GM19240 (cell line): Measurements from ENCODE around the gene EYA2.

ENCODE experiments used
- DNase-seq: peaks from one replicate; pipeline ENCODE4 v3.0.0; 2011; ENCODE audit warnings: low spot score; ENCODE audit not compliant: insufficient read length

Gene EYA2

DNA sequence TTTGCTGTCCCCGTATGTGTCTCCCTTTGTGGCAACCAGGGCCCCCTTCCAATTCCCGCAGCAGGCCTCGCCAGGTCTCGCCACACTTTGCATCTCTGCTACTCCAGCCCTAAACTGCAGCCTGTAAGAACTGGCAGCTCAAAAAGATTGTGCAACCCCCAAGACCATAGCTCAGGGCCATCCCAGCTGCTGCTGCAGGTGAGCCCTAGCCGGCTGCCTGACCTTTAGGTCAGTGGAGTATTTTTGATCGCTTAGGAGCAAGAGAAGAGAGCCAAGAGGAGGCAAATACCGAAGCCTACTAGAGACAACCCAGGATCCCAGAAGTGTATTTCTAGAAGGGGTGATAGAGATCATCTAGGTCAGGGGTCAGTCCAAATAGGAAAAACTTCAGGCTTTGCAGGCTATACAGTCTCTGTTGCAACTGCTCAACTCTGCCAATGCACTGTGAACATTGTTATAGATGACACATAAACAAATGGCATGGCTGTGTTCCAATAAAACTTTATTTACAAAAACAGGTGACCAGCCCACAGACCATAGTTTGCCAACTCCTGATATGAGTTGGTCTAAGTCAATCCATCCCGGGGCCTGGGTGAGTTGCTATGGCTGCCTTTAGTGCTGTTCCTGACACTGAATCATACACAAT is 138.4 kb downstream of the EYA2 start:
- no peak for DNase-seq

DNA sequence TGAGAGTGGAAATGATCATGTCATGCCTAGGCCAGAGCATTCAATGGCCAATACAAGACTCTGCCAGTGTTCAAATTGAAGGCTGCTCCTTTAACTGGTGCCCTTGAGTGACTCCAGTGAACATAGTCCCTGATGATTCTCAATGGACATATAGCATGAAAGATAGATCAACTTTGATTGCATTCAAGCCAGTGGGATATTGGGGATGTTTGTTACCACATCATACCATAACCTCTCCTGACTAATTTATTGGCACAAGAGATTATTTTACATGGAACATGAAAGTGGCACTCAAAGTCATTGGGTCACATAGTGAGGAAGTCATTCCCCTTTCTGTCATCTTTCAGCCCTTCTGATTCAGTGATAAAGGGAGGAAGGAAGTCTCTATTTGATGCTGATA is 139.0 kb downstream of the EYA2 start:
- no peak for DNase-seq

DNA sequence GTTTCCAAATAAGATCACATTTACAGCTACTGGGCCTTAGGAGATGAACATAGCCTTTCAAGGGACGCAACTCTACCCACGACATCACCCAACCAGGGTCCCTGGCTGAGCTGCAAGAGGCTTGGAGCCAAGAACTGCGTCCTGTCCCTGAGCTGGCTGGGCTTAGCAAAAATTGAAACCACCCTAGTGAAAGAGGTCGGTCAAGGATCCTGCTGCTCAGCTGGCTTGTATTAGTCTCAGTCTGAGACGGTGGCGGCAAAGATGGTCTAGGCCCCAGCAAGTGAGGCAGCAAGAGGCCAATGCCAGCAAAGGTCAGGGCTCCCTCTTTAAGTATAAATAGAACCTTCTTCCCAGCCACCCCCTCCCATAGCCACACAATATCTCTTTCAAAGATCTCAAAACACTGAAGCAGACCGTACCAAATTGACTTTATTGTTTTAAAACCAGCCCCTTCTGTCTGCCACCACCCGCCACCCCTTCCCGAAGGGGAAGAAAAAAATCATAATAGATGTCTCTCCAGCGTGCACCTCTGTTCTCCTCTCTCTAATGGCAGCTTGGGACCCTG is 140.5 kb downstream of the EYA2 start:
- no peak for DNase-seq

DNA sequence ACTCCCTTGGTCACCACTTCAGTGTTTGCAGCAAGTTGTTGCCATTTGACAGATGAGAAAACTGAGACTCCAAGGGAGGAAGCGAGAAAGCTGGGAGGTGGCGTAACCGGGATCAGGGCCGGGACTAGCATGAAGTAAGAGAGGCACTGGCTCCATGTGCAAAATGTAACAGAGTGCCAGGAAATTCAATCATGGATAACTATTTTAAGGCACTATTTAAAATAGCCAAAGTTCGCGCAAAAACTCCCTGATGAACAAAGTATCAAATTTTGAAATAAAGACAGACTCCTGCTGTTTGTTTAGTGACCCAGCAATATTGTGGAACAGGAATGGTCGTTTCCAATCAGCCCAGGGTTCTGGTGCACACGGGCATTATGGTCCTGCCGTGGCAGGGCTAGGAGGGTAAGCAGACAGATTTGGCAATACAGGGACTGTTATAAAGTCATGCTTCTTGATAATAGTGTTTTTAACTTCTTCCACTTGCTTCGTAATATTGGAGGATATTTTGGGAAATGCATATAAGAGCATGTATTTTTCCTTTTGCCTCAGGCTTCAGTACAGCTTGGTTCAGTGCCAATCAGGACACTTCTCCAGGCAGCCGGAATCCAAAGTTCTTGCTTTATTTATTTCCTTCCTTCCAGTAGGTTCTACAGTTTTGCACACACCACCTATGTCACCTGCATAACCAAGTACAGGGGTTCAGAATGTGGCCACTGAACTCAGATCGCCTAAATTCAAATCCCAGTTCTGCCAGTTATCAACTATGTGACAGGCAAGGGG is 141.6 kb downstream of the EYA2 start:
- DNase-seq = no peak

DNA sequence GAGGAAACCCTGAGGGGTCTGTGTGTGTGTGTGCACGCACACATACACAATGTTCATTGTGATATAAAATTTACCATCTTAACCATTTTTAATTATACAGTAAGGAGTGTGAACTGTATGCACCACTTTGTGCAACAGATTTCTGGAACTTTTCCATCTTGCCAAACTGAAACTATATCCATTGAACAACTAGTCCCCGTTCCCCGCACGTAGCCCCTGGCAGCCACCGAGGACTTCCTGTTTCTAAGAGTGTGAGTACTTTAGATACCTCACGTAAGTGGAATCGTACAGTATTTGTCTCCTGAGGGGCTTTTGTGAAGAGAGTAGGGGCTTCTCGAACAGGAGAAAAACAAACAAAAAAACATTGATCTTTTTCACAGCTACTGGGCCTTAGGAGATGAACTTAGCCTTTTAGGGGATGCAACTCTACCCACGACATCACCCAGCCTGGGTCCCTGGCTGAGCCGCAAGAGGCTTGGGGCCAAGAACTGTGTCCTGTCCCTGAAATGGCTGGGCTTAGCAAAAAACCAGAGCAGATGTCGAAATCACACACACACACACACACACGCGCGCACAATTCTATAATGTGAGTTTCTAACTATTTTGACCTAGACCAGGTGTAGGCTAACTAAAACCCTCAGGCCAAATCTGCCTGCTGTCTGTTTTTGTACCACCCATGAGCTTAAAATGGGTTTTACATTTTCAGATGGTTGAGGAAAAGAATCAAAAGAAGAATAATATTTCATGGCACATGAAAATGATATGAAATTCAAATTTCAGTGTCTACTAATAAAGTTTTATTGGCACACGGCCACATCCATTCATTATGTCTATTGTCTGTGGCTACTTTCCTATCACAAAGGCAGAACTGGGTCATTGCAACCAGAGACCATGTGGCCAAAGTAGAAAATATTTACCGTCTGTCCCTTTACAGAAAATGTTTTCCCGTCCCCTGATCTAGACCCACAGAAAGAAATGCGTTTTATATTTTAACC is 144.2 kb downstream of the EYA2 start:
- no peak for DNase-seq

DNA sequence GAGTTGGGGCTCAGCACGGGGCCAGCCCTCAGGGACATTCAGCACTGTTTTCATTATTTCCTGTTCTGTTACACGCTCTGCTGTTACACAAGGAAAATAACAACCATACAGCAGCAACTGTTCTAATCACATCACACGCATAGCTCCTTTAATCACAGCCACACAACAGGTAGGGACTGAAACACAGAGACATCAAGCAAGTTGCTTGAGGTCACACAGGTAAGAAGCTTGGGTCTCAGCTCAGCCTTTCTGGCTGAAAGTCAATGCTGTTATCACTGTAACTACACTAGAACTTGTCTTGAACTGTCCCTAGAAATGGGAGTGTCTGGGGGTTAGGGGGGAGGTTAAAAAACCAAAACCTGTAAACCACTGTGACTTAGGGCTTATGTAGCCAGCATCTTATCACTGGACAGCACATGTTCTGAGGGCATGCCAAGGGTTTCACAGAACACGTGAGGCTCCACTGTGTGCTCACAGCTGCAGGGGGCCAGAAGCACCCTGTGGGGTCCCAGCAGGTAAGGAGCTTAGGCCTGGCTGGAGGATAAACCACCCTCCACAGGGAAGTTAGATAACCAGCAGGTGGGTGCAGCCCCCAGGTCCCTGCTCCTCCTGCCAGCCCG is 146.0 kb downstream of the EYA2 start:
- DNase-seq = no peak

DNA sequence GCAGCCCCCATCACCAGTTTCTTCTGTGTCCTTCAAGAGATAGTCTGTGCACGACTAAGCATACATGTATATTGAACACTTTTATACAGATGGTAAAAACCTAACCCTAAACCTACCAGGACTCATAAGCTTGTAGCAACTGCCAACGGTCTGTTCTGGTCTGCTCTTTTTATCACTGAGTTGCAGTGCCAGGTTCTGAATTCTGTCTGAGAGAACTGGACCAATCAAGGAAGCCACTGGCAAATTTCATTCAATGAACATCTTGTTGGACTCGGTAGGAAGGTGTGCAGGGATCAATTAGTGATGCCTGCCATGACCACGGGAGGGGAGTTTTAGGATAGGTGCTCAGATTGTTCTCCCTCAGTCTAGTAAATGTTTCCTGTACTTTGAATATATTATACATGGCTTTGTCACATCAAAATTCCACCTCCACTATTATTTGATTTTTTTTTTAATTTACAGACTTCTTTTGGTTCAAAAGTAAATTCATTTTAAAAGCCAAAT is 146.8 kb downstream of the EYA2 start:
- DNase-seq = no peak

DNA sequence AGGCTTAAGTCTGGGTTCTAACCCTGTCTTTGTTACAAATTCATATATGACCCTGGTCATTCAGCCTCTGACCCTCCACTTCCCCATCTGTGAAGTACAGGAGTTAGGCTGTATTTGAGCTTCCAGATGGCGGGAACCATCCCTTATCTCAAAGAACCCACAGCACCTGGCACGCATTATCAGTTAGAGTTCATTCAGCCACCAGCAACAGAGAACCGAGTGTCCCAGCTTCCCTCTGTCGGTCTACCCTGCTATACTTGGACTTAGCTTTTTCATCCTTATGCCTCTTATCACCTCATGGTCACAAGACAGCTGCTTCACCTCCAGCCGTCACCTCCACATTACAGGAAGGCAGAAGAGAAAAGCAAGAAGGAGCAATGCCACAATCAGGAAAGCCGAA is 147.8 kb downstream of the EYA2 start:
- no peak for DNase-seq

DNA sequence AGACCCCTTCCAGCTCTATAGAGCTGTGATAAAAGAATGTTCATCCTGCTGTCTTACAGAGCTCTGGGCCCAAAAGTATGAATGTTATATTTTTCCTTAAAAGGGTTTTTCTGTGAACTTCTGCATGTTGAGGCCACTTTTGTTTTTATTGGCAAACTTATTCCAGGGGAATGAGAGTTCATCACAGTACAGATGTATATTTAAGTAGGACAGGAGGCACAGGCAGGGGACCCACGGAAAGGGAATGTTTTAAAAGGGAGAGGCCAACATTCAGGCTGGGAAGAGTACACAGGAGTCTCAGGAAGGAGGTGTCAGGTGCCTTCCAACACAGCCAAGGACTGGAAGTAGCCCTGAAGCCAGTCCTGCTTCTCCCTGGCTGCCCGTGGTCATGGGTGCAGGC is 148.4 kb downstream of the EYA2 start:
- DNase-seq = no peak

DNA sequence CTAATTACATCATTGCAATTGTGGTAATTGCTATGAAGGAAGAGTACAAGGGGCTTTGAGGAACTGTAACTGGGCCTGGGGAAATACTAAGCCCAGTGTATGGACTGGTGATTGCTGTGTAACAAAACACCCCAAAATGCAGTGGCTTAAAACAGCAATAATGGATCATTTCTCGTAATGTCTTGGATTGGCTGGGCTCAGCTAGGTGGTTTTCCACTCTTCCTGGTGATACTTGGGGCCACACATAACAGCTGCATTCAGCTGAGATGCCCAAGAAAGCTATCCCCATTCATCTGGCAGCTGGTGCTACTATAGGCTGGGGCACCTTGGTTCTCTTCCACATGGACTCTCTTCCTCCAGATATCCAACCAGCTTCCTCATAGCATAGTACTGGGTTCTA is 150.3 kb downstream of the EYA2 start:
- no peak for DNase-seq

DNA sequence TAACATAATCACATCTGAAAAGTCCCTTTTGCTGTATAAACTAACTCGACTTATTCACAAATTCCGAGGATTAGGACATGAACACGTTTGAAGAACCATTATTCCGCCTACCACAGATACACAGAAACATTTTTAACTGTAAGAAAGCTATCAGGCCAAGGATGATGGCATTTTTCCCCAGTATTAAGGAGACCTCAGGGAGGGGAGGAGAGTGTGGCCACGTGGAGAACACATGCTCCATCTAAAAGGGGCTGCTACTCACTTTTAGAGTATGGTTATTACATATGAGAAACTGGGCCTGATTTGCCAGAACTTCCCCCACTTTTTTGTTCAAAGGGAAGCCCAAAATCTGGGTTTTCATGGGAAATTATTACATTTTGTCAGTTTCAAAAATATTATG is 153.4 kb downstream of the EYA2 start:
- DNase-seq = no peak

DNA sequence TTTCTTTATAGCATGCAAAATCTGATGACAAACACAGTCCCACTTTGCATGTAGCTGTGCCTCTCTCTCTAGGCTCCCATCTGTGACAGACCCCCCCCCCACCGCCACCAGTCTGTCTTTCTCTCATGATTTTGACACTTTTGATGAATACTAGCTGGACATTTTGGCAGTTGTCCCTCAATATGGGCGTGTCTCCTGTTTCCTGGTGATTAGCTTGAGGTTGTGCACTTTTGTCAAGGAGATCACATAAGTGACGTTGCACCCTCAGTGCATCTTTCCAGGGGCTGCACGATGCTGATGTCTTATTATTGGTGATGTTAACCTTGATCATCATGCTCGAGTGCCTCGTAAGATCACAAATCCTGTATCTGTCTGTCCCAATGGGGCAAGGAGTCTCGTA is 155.1 kb downstream of the EYA2 start:
- DNase-seq = no peak

DNA sequence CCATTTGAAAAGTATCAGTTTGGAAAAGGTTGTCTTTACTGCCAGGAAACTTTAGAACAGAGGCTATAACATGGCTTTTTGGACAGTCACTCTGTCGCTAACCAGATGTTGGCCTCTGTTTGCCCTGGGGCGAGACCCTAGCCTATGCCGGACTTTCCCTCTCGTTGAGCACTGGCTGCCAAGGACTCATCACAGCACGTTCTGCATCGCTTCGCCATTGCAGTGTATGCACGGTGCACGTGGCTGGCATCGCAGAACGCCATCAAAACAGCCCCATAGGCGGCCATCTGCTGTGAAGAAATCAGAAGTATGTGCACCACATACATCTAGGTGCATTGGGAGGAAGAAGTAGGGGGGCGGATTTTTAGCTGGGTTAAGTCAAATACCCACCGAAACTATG is 156.4 kb downstream of the EYA2 start:
- DNase-seq = no peak

DNA sequence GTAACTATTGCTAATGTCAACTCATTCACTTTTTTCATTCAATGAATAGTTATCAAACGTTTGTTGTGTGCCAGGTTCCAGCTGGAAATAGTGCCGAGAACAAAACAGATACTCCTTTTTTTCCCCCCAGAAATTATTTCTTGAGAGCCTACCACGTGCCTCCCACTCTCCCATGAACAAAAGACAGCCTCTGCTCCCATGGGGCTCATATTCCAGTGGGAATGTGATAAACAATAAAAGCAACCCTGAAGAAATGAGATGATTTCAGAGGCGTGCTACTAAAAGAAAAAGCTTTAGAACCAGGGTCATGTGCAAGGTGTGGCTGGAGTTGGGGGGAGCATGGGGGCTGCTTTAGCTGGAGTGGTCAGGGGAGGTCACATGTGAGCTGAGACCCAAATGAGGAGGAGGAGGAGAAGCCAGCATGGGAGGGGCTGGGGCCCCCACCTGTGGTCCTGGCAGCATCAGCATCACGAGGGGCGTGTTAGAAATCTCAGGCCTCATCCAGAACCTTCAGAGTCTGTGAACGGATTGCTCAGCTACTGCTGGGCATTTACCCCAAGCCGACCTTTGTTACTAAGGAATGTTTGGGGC is 157.4 kb downstream of the EYA2 start:
- no peak for DNase-seq

DNA sequence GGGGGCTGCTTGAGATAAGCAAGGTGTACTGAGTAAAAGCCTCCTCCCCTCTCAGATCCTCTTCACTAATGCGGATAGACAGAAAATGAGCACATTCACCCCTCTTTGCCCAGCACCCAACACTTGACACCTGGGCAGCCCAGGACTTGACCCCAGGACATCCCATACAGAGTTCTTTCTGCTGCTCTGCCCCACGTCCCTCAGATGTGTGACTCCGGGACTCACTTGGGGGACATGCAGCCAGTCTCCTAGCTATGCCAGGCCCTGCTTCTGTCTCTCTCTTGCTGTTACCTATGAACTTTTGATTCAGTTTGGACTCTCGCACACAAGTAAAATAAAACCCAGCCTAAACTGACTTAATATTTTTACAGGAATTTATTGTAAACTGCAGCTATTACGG is 159.9 kb downstream of the EYA2 start:
- no peak for DNase-seq

DNA sequence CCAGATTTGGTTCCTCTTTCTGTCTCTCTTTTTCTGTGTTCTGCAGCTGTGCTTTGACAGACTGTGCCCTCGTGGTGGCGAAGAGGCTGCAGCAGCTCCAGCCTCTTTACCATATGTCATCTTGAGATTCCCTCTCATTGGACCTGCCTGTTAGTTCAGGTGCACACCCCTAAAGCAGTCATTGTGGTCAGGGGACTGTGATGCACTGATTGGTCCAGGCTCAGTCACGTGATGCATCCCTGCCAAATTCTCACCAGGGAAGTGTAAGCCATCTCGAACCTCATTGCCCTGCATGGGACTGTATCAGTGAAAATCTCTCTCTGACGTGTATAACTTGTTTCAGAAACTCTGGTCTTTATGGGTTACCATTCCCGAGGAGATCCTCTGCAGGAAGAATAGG is 160.3 kb downstream of the EYA2 start:
- DNase-seq = no peak

DNA sequence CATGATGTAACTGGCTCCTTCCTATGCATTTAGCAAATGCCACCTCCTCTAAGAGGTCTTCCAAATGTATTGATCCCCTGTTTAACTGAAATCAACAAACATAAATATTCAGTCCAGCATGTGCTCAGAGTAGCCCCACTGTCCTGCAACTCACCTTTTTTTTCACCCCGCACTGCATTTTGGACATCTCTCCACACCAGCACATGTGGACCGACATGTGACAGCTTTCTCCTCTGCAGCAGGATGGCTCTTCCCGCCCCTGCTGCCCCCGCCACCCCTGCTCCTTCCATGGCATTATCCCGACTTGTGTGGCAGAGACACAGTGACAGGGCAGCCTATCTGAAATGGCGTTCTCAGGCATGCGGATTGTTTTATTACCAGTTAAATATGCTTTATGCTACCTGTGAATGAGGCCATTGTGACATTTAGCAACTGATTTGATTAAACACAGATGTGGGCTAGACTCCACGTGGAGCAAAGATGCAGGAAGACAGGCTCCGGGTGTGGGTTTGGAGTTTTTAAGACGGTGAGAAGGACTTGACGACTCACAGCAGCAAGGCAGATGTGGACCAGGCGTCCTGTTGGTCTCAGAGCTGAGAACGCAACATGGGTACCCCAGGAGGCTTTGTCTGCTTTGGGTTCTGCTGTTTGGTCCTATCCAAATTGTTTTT is 161.2 kb downstream of the EYA2 start:
- no peak for DNase-seq

DNA sequence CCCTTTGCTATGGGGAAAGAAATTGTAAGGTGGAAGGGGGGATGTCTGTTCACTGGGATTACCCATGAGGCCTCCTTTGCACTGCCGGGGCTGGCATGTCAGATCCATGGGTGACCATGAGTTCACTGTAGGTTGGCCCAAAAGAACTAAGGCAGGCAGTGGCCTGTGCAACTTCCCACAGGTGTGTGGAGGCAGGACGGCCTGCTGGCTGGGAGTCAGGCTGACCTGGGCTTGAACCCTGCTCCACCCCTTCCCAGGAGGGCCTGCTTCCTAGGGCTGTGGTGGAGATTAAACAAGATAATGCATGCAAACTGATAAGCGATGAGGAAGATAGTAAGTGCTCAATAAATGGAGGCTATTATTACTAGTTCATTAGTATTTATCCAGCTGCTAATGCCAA is 163.0 kb downstream of the EYA2 start:
- no peak for DNase-seq

DNA sequence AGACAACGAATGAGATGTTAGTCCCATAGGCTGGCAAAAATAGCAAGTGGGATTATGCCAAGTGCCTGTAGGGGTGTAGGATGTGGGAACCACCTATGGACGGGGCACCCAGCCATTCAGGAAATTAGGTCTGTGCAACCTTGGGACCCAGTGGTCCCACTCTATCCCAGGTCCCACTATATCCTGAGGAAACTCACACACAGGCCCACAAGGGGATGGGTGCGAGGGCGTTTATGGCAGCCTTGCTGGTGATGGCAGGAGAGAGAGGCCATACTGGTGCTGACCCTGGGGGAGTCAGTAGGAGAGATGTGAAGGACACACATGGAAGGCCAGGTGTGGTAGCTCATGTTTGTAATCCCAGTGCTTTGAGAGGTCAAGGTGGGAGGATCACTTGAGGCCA is 163.6 kb downstream of the EYA2 start:
- DNase-seq = no peak

DNA sequence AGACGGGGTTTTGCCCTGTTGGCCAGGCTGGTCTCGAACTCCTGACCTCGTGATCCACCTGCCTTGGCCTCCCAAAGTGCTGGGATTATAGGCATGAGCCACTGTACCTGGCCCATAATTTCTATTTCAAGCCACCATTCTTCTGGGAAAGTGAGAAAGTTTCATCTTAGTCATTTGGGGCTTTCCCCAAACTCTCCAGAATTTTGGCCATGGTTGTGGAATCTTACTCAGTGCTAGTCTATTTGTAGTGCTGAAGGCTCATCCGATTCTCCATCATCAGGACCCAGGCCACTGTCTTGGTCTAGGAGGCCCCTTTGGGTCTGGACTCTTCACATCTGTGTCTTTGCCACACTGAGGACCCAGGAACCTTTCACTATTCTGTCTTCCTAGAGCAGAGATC is 164.9 kb downstream of the EYA2 start:
- no peak for DNase-seq
